ENCODE measurements around the gene KCNMA1. TPM values are rescaled to one million over a fixed set of nuclear protein-coding genes. Genes with fewer than 3 reads are reported as not detected.

The KCNMA1 gene
- total and polyA plus RNA-seq, 8 donors = 2.8 to 21.1 (median 4.3) TPM

GRCh38 chr10:77682393-77683087 is 44.9 kb upstream of the KCNMA1 start:
- intact Hi-C loops (cut with DNase I) = no loop called here
- no peaks in the 10 kb centered on the region for H3K9me3 ChIP-seq
- H3K4me3 ChIP-seq = no peak overlapping the region
- DNase-seq = no peak
- peak; percentile 38 for ATAC-seq
- H3K27me3 ChIP-seq = peaks cover 0 to 9% of the 10 kb centered on the region in 2 donors
- H3K27ac ChIP-seq = no peak overlapping the region
- no peaks in the 10 kb centered on the region for H3K4me1 ChIP-seq
- H3K36me3 ChIP-seq = no peaks in the 10 kb centered on the region
- TF ChIP-seq CTCF (IDR thresholded peaks at IDR 0.05) = no peak

GRCh38 chr10:77681839-77682238 is 44.2 kb upstream of the KCNMA1 start:
- H3K27me3 ChIP-seq = peaks cover 0 to 2% of the 10 kb centered on the region in 2 donors
- H3K4me1 ChIP-seq = no peaks in the 10 kb centered on the region
- no peaks in the 10 kb centered on the region for H3K36me3 ChIP-seq
- intact Hi-C loops (cut with DNase I) = no loop called here
- ATAC-seq (no peak), DNase-seq (no peak)
- no peak overlapping the region for H3K4me3 ChIP-seq
- no peak overlapping the region for H3K27ac ChIP-seq
- no peaks in the 10 kb centered on the region for H3K9me3 ChIP-seq
- no peak for TF ChIP-seq CTCF (IDR thresholded peaks at IDR 0.05)

- DNase-seq = no peak
- no peak for ATAC-seq
- Histone ChIP-seq H3K4me1 (no peaks in the 10 kb centered on the region), H3K27ac (no peak overlapping the region), H3K27me3 (no peaks in the 10 kb centered on the region), H3K4me3 (no peak overlapping the region), H3K36me3 (no peaks in the 10 kb centered on the region), H3K9me3 (no peaks in the 10 kb centered on the region)
- TF ChIP-seq CTCF (IDR thresholded peaks at IDR 0.05) = no peak
- intact Hi-C loops (cut with DNase I) = no loop called here
These were observed 43.2 kb upstream of the KCNMA1 start for GRCh38 chr10:77680811-77681210.

- TF ChIP-seq CTCF (IDR thresholded peaks at IDR 0.05) = no peak
- no peak for DNase-seq
- Histone ChIP-seq H3K27me3 (no peaks in the 10 kb centered on the region), H3K4me1 (no peaks in the 10 kb centered on the region), H3K36me3 (no peaks in the 10 kb centered on the region), H3K4me3 (no peak overlapping the region), H3K9me3 (no peaks in the 10 kb centered on the region), H3K27ac (no peak overlapping the region)
- ATAC-seq = no peak
- intact Hi-C loops (cut with DNase I) = no loop called here
These were observed 42.5 kb upstream of the KCNMA1 start for GRCh38 chr10:77680065-77680464.

GRCh38 chr10:77679217-77679616 is 41.6 kb upstream of the KCNMA1 start:
- no peak overlapping the region for H3K27ac ChIP-seq
- DNase-seq (no peak), ATAC-seq (no peak)
- intact Hi-C loops (cut with DNase I) = no loop called here
- no peaks in the 10 kb centered on the region for H3K9me3 ChIP-seq
- H3K4me1 ChIP-seq = no peaks in the 10 kb centered on the region
- H3K4me3 ChIP-seq = no peak overlapping the region
- no peaks in the 10 kb centered on the region for H3K27me3 ChIP-seq
- no peaks in the 10 kb centered on the region for H3K36me3 ChIP-seq
- no peak for TF ChIP-seq CTCF (IDR thresholded peaks at IDR 0.05)

All from left lung (tissue), 10 donors.